Measurements from ENCODE around the gene ATP2A2. TPM values are rescaled to one million over a fixed set of nuclear protein-coding genes. Genes with fewer than 3 reads are reported as not detected.

Gene ATP2A2
- total RNA-seq, 1 experiment from 2014 or later = 262 TPM

DNA sequence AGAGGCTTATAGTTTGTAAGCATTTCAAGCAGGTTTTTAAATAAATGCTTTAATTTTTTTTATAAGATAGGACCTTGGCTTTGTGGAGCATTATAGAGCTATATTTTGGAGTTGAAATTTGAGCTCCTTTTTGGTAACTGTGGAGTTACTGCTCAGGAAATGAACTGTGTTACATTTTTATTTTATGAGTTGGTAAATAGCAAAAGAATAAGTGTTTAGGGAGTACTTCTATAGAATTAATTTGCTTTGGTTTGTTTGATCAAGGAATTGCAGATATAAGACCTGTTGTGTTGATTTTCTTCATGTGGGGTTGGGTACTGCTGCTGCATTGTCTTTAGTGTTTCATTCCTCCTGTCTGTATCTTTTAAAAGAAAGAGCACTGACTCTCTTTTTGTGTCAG lies 3.5 kb downstream of the ATP2A2 start:
- H3K4me1 Mint-ChIP-seq (ENCODE audit: low read depth, unreplicated experiment) = peaks cover 13% of the 10 kb centered on the region
- H3K27ac Mint-ChIP-seq (ENCODE audit: unreplicated experiment) = no peak overlapping the region
- TF ChIP-seq, protein P1, sequence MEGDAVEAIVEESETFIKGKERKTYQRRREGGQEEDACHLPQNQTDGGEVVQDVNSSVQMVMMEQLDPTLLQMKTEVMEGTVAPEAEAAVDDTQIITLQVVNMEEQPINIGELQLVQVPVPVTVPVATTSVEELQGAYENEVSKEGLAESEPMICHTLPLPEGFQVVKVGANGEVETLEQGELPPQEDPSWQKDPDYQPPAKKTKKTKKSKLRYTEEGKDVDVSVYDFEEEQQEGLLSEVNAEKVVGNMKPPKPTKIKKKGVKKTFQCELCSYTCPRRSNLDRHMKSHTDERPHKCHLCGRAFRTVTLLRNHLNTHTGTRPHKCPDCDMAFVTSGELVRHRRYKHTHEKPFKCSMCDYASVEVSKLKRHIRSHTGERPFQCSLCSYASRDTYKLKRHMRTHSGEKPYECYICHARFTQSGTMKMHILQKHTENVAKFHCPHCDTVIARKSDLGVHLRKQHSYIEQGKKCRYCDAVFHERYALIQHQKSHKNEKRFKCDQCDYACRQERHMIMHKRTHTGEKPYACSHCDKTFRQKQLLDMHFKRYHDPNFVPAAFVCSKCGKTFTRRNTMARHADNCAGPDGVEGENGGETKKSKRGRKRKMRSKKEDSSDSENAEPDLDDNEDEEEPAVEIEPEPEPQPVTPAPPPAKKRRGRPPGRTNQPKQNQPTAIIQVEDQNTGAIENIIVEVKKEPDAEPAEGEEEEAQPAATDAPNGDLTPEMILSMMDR (IDR thresholded peaks at IDR 0.05; ENCODE audit: insufficient read depth in 1 of 2, low read depth in 1 of 2, low read length in 1 of 2, severe bottlenecking in 1 of 2, unreplicated experiment in 1 of 2) = no peak
- no peaks in the 10 kb centered on the region for H3K27me3 Mint-ChIP-seq (ENCODE audit: insufficient read depth, unreplicated experiment)
- ChIA-PET CTCF (no interaction called here), POLR2A (interaction anchor here (0.7 kb wide), 1 partner anchor 9 kb away, joined by 3 read pairs; no protein-coding TSS in a partner anchor)
- H3K9me3 Mint-ChIP-seq (ENCODE audit: unreplicated experiment) = no peaks in the 10 kb centered on the region
- intact Hi-C loops (cut with micrococcal nuclease; ENCODE audit: unreplicated experiment) = loop anchor here (5.0 kb wide), 3 partner anchors 52 to 182 kb away; partner anchors contain the start of gene IFT81
- Histone ChIP-seq H3K4me1 (peaks cover 24% of the 10 kb centered on the region), H3K9me3 (no peaks in the 10 kb centered on the region), H3K4me3 (ENCODE audit: low read depth, low read length) (no peak overlapping the region), H3K27me3 (replicated peaks; ENCODE audit: control insufficient read depth, insufficient read depth, low read length) (no peaks in the 10 kb centered on the region), H3K36me3 (ENCODE audit: control insufficient read depth, insufficient read depth, low read length) (peaks cover 2% of the 10 kb centered on the region)
- no peak for DNase-seq
- H3K4me3 Mint-ChIP-seq (ENCODE audit: unreplicated experiment) = peak overlapping the region; percentile 89
- BruUV-seq (replicated peaks) = no TSS peak
- H3K36me3 Mint-ChIP-seq (ENCODE audit: insufficient read depth, unreplicated experiment) = peaks cover 91% of the 10 kb centered on the region

DNA sequence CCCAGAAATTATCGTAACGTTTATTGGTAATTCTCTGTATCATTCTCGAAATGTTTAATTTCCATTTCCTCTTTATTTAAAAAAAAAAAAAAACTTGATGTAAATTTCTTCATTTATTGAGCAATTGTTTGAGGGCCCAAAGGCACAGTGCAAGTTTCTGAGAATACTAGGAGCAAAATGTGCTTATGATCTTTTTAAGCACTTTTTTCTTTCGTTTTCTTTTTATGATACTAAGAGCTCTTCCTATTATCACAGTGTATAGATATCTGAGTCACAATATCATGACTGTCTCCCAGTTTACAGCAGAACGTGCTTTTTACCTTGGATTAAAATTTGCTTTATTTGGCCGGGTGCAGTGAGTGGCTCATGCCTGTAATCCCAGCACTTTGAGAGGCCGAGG lies 5.6 kb downstream of the ATP2A2 start:
- H3K4me3 ChIP-seq (ENCODE audit: low read depth, low read length) = no peak overlapping the region
- no peaks in the 10 kb centered on the region for H3K9me3 ChIP-seq
- no TSS peak for BruUV-seq (replicated peaks)
- Mint-ChIP-seq H3K4me1 (ENCODE audit: low read depth, unreplicated experiment) (peaks cover 13% of the 10 kb centered on the region), H3K36me3 (ENCODE audit: insufficient read depth, unreplicated experiment) (peaks cover 92% of the 10 kb centered on the region), H3K27me3 (ENCODE audit: insufficient read depth, unreplicated experiment) (no peaks in the 10 kb centered on the region), H3K27ac (ENCODE audit: unreplicated experiment) (no peak overlapping the region), H3K9me3 (ENCODE audit: unreplicated experiment) (no peaks in the 10 kb centered on the region), H3K4me3 (ENCODE audit: unreplicated experiment) (no peak overlapping the region)
- CTCF ChIA-PET = no interaction called here
- POLR2A ChIA-PET = interaction anchor here (0.7 kb wide), 1 partner anchor 196 kb away, joined by 3 read pairs; no protein-coding TSS in a partner anchor
- H3K36me3 ChIP-seq (ENCODE audit: control insufficient read depth, insufficient read depth, low read length) = peaks cover 2% of the 10 kb centered on the region
- intact Hi-C loops (cut with micrococcal nuclease; ENCODE audit: unreplicated experiment) = no loop called here
- no peak for DNase-seq
- H3K27me3 ChIP-seq (replicated peaks; ENCODE audit: control insufficient read depth, insufficient read depth, low read length) = no peaks in the 10 kb centered on the region
- TF ChIP-seq, protein P1 (IDR thresholded peaks at IDR 0.05; ENCODE audit: insufficient read depth in 1 of 2, low read depth in 1 of 2, low read length in 1 of 2, severe bottlenecking in 1 of 2, unreplicated experiment in 1 of 2) = no peak
- H3K4me1 ChIP-seq = peaks cover 18% of the 10 kb centered on the region

DNA sequence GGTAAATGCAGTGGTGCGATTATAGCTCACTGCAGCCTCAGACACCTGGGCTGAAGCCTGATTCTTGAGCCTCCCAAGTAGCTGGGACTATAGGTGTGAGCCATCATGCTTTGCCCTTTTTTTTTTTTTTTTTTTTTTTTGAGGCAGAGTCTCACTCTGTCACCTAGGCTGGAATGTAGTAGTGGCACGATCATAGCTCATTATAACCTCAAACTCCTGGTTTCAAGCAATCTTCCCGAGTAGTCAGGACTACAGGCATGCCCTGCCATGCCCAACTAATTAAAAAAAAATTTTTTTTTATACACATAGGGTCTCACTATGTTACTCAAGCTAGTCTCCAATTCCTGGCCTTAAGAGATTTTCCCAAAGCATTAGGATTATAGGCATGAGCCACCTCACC lies 6.9 kb downstream of the ATP2A2 start:
- no peaks in the 10 kb centered on the region for H3K27me3 ChIP-seq (replicated peaks; ENCODE audit: control insufficient read depth, insufficient read depth, low read length)
- ChIA-PET CTCF (interaction anchor here (1.0 kb wide), 1 partner anchor 197 kb away, joined by 3 read pairs; no protein-coding TSS in a partner anchor), POLR2A (interaction anchor here (0.7 kb wide), 1 partner anchor 113 kb away, joined by 3 read pairs; no protein-coding TSS in a partner anchor)
- no peak overlapping the region for H3K4me3 ChIP-seq (ENCODE audit: low read depth, low read length)
- peaks cover 92% of the 10 kb centered on the region for H3K36me3 Mint-ChIP-seq (ENCODE audit: insufficient read depth, unreplicated experiment)
- DNase-seq = no peak
- H3K27ac Mint-ChIP-seq (ENCODE audit: unreplicated experiment) = no peak overlapping the region
- H3K4me1 Mint-ChIP-seq (ENCODE audit: low read depth, unreplicated experiment) = peaks cover 13% of the 10 kb centered on the region
- H3K4me3 Mint-ChIP-seq (ENCODE audit: unreplicated experiment) = no peak overlapping the region
- H3K27me3 Mint-ChIP-seq (ENCODE audit: insufficient read depth, unreplicated experiment) = no peaks in the 10 kb centered on the region
- intact Hi-C loops (cut with micrococcal nuclease; ENCODE audit: unreplicated experiment) = no loop called here
- H3K36me3 ChIP-seq (ENCODE audit: control insufficient read depth, insufficient read depth, low read length) = peaks cover 2% of the 10 kb centered on the region; the same call in 1 of the 2 replicates
- TF ChIP-seq, protein P1 (IDR thresholded peaks at IDR 0.05; ENCODE audit: insufficient read depth in 1 of 2, low read depth in 1 of 2, low read length in 1 of 2, severe bottlenecking in 1 of 2, unreplicated experiment in 1 of 2) = no peak
- H3K9me3 Mint-ChIP-seq (ENCODE audit: unreplicated experiment) = no peaks in the 10 kb centered on the region
- H3K4me1 ChIP-seq = peaks cover 16% of the 10 kb centered on the region
- H3K9me3 ChIP-seq = no peaks in the 10 kb centered on the region
- no TSS peak for BruUV-seq (replicated peaks)
